ENCODE data around the gene PC. TPM values are rescaled to one million over a fixed set of nuclear protein-coding genes. Genes with fewer than 3 reads are reported as not detected.
"Not testable (repeated sequence)": the region's sequence is repeated elsewhere in the genome, so short reads cannot be mapped to it uniquely, and the experiment has no call there.

The PC gene
- polyA plus RNA-seq, 10 donors, result 12.3 to 21.2 (median 16.0) TPM

DNA sequence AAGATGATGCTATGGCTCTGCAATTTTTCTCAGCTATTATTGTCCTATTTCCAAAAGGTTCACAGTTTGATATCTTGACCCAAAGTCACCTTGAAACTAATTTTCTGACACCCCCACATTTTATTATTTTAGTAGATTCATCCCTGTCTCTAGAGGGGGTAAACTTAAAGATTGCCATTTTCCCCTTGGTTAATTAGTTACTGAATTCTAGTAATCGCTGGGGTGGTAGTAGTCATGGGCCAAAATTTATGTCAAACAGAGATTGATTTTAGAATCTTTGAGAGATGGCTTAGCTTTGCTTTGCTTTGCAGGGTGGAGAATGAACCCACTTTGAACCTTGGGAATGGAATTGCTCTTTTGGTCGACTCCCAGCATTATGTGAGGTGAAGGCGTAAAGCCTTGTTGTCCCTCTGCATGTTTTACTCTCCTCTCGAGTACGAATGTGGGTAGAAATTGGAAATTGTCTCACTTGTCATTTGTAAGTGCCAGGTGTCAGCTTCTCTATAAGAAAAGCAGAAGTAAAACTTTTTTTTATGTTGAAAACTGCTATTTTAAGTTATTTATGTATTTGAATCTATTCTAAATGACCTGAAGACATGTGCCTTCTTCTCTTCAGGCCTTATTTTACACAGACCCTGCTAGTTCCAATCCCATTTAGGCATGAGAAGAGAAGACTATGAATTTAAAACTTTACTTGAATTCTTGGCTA, 157.3 kb downstream of the PC start:
- no peak for DNase-seq

DNA sequence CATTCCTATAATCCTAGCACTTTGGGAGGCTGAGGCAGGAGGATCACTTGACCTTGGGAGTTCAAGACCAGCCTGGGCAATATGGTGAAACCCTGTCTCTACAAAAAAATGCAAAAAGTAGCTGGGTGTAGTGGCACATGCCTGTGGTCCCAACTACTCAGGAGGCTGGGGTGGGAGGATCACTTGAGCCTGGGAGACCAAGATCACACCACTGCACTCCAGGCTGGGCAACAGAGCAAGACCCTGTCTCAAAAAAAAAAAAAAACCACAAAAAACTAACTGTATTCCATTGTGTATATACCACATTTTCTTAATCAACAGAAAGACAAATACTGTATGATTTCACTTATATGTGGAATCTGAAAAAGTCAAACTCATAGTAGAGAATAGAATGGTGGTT, 158.4 kb downstream of the PC start:
- DNase-seq, result not testable (repeated sequence)

Other genes starting within 250 kb of the PC start
- 10 to 100 TPM in 7 of 10 donors, 1 to 10 TPM in 3; 6.4 to 23.2 (median 13.5) TPM for gene SPTBN2, start 229.2 kb downstream of the PC start, polyA plus RNA-seq (ENCODE audit: insufficient read length in 10 of 10)
- 10 to 100 TPM in 6 of 10 donors, 1 to 10 TPM in 4; 8.6 to 14.5 (median 11.0) TPM for gene RCE1, start 114.9 kb downstream of the PC start, polyA plus RNA-seq (ENCODE audit: insufficient read length in 10 of 10)
- gene LRFN4, start 101.3 kb downstream of the PC start, polyA plus RNA-seq (ENCODE audit: insufficient read length in 10 of 10), result 10 to 100 TPM; 13.7 to 26.0 (median 19.0) TPM
- gene C11orf86, start 16.9 kb upstream of the PC start, polyA plus RNA-seq (ENCODE audit: insufficient read length in 10 of 10), result not detected
- gene SYT12, start 64.8 kb upstream of the PC start, polyA plus RNA-seq (ENCODE audit: insufficient read length in 10 of 10), result under 1 TPM in 9 of 10 donors, not detected in 1; 0.04 to 0.39 (median 0.11) TPM
- gene RHOD, start 98.5 kb upstream of the PC start, polyA plus RNA-seq (ENCODE audit: insufficient read length in 10 of 10), result 10 to 100 TPM in 8 of 10 donors, 1 to 10 TPM in 2; 9.4 to 18.4 (median 14.3) TPM
- gene KDM2A, start 160.9 kb upstream of the PC start, polyA plus RNA-seq (ENCODE audit: insufficient read length in 10 of 10), result 10 to 100 TPM; 46.3 to 64.1 (median 52.4) TPM